OCI-M2 (cell line): Measurements from ENCODE around the gene OR4K13.

Source experiments
- DNase-seq: peaks from one replicate; lab custom pipeline; 2025; ENCODE audit not compliant: unreplicated experiment; lab: John Stamatoyannopoulos, UW

OR4K13 gene

GRCh38 chr14:20035938-20036337 is at the start of gene OR4K13:
TSS of gene OR4K13 (minus strand) at chr14:20036038. CDS start at chr14:20034758, 1,280 bp downstream.
- DNase-seq, result no peak

GRCh38 chr14:20059745-20060144 is 23.9 kb upstream of the OR4K13 start, which contains the start of gene OR4L1:
TSS of gene OR4L1 (plus strand) at chr14:20060045. CDS start at chr14:20060045, 0 bp downstream.
- DNase-seq, result no peak

DNA sequence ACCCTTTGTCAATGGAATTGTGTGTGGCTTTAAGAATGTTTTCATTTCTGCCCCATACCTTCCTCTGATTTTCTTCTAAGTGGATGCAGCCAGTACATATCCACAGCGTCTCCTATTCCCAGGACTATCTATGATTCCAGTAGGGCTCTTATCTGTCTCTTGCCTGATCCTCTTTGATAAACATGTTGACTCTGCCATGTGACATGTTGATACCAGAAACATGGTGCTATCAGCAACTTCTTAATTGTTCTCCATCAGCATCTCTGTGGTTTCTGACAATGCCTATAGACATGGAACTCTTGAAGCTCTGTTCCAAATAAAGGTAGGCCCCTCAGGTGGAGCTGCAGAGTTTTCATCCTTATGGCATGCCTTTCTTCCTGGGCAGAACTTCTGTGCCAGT is 12.4 kb upstream of the OR4K13 start:
- DNase-seq, result no peak

GRCh38 chr14:20044243-20044642 is 8.4 kb upstream of the OR4K13 start:
- no peak for DNase-seq

DNA sequence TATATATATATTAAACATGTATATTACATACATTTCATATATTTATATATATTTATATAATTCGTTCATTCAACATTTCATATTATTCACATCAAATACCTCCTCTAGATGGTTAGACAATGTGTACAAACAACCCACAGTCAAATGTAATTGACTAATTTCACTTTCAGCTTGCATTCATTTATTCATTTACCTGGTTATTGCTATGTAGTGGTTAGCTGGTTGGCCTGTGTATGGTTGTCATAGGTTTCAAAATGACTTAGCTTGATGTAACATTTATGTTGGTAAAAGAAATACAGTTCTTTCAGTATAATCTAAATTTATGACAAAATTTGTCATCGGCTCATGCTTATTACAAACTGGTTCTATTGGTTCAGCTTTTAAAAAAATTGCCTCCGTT is 389 bp downstream of the OR4K13 start:
- no peak for DNase-seq

- DNase-seq, result no peak
Measured at GRCh38 chr14:20031058-20031457, 4.8 kb downstream of the OR4K13 start.

- DNase-seq, result no peak
Measured at GRCh38 chr14:20019257-20019865, 16.5 kb downstream of the OR4K13 start, which contains the start of gene OR4K14. TSS of gene OR4K14 (minus strand) at chr14:20019307. CDS start at chr14:20015193, 4,114 bp downstream.

GRCh38 chr14:20008156-20008555 is 27.7 kb downstream of the OR4K13 start:
- DNase-seq, result no peak

DNA sequence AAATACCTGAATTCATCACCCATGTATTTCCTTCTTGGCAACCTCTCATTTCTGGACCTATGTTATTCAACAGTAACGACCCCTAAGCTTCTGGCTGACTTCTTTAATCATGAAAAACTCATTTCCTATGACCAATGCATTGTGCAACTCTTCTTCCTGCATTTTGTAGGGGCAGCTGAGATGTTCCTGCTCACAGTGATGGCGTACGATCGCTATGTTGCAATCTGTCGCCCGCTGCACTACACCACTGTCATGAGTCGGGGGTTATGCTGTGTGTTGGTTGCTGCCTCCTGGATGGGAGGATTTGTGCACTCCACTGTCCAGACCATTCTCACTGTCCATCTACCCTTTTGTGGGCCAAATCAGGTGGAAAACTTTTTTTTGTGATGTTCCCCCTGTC is 33.5 kb downstream of the OR4K13 start:
- DNase-seq, result no peak

DNA sequence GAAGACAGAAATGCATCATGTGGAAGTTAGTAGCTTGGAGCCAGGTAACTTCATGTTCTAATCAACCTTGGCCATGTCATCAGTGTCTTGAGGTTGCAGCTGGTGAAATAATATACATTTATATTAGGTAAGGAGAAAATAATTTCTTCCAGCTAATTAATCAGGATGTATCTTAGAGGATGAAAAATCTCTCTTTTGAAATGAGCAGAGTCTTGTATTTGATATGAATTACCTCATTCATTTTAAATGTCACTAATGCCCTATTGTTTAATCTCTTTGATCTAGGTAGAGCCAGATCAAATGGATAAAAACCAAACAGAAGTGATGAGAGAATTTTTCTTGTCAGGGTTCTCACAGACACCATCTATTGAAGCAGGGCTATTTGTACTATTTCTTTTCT is 34.0 kb downstream of the OR4K13 start, which contains the start of gene OR4Q2:
Gene OR4Q2 (plus strand): TSS at position 301 of the 400 bp plus-strand sequence.
- no peak for DNase-seq

DNA sequence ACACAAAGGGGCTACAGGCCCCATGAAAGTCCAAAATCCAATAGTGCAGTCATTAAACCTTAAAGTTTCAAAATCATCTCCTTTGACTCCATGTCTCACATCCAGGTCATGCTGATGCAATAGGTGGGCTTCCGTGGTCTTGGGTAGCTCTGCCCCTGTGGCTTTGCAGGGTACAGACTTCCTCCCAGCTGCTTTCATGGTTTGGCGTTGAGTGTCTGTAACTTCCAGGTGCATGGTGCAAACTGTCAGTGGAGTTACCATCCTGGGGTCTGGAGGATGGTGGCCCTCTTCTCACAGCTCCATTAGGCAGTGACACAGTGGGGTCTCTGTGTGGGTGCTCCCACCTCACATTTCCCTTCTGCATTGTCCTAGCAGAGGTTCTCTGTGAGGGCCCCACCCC is 42.4 kb downstream of the OR4K13 start:
- DNase-seq, result no peak
